ENCODE measurements around the gene ZMYND11. TPM values are rescaled to one million over a fixed set of nuclear protein-coding genes. Genes with fewer than 3 reads are reported as not detected.

The ZMYND11 gene
- total and polyA plus RNA-seq, 9 of the 15 experiments (the other 6 are each of a cell fraction or from before 2014, with no cell fraction given): 2.7 to 13.8 (median 8.8) TPM

GRCh38 chr10:134247-135131 is 766 bp upstream of the ZMYND11 start (continued):
- TF ChIP-seq, protein P1, sequence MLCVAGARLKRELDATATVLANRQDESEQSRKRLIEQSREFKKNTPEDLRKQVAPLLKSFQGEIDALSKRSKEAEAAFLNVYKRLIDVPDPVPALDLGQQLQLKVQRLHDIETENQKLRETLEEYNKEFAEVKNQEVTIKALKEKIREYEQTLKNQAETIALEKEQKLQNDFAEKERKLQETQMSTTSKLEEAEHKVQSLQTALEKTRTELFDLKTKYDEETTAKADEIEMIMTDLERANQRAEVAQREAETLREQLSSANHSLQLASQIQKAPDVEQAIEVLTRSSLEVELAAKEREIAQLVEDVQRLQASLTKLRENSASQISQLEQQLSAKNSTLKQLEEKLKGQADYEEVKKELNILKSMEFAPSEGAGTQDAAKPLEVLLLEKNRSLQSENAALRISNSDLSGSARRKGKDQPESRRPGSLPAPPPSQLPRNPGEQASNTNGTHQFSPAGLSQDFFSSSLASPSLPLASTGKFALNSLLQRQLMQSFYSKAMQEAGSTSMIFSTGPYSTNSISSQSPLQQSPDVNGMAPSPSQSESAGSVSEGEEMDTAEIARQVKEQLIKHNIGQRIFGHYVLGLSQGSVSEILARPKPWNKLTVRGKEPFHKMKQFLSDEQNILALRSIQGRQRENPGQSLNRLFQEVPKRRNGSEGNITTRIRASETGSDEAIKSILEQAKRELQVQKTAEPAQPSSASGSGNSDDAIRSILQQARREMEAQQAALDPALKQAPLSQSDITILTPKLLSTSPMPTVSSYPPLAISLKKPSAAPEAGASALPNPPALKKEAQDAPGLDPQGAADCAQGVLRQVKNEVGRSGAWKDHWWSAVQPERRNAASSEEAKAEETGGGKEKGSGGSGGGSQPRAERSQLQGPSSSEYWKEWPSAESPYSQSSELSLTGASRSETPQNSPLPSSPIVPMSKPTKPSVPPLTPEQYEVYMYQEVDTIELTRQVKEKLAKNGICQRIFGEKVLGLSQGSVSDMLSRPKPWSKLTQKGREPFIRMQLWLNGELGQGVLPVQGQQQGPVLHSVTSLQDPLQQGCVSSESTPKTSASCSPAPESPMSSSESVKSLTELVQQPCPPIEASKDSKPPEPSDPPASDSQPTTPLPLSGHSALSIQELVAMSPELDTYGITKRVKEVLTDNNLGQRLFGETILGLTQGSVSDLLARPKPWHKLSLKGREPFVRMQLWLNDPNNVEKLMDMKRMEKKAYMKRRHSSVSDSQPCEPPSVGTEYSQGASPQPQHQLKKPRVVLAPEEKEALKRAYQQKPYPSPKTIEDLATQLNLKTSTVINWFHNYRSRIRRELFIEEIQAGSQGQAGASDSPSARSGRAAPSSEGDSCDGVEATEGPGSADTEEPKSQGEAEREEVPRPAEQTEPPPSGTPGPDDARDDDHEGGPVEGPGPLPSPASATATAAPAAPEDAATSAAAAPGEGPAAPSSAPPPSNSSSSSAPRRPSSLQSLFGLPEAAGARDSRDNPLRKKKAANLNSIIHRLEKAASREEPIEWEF (CRISPR knock-in tag; IDR thresholded peaks at IDR 0.05): no peak
- TF ChIP-seq, protein P2, sequence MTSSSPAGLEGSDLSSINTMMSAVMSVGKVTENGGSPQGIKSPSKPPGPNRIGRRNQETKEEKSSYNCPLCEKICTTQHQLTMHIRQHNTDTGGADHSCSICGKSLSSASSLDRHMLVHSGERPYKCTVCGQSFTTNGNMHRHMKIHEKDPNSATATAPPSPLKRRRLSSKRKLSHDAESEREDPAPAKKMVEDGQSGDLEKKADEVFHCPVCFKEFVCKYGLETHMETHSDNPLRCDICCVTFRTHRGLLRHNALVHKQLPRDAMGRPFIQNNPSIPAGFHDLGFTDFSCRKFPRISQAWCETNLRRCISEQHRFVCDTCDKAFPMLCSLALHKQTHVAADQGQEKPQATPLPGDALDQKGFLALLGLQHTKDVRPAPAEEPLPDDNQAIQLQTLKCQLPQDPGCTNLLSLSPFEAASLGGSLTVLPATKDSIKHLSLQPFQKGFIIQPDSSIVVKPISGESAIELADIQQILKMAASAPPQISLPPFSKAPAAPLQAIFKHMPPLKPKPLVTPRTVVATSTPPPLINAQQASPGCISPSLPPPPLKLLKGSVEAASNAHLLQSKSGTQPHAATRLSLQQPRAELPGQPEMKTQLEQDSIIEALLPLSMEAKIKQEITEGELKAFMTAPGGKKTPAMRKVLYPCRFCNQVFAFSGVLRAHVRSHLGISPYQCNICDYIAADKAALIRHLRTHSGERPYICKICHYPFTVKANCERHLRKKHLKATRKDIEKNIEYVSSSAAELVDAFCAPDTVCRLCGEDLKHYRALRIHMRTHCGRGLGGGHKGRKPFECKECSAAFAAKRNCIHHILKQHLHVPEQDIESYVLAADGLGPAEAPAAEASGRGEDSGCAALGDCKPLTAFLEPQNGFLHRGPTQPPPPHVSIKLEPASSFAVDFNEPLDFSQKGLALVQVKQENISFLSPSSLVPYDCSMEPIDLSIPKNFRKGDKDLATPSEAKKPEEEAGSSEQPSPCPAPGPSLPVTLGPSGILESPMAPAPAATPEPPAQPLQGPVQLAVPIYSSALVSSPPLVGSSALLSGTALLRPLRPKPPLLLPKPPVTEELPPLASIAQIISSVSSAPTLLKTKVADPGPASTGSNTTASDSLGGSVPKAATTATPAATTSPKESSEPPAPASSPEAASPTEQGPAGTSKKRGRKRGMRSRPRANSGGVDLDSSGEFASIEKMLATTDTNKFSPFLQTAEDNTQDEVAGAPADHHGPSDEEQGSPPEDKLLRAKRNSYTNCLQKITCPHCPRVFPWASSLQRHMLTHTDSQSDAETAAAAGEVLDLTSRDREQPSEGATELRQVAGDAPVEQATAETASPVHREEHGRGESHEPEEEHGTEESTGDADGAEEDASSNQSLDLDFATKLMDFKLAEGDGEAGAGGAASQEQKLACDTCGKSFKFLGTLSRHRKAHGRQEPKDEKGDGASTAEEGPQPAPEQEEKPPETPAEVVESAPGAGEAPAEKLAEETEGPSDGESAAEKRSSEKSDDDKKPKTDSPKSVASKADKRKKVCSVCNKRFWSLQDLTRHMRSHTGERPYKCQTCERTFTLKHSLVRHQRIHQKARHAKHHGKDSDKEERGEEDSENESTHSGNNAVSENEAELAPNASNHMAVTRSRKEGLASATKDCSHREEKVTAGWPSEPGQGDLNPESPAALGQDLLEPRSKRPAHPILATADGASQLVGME (CRISPR knock-in tag; IDR thresholded peaks at IDR 0.05): no peak
- TF ChIP-seq ARHGAP35 (IDR thresholded peaks at IDR 0.05; ENCODE audit: partially characterized antibody) (no peak), LEF1 (IDR thresholded peaks at IDR 0.05) (no peak), TEAD1 (CRISPR knock-in tag; IDR thresholded peaks at IDR 0.05) (no peak), RNF2 (IDR thresholded peaks at IDR 0.05) (no peak), ATF6 (CRISPR knock-in tag; IDR thresholded peaks at IDR 0.05) (no peak), ZNF592 (IDR thresholded peaks at IDR 0.05) (no peak), CBX1 (IDR thresholded peaks at IDR 0.05; ENCODE audit: low read depth) (no peak)

All from K562 (cell line).